HepG2 (cell line): ENCODE results near the gene ZNFX1. TPM values are rescaled to one million over a fixed set of nuclear protein-coding genes. Genes with fewer than 3 reads are reported as not detected.
A peak's percentile ranks its signal among the peaks of the same experiment; 100 is the strongest.

Source experiments
- CBX1 ChIP-seq: IDR thresholded peaks from one replicate; pipeline ENCODE4 v1.6.1; 2016; ENCODE audit warnings: antibody characterized with exemption, low read depth
- EED ChIP-seq: sonication (generic); formaldehyde crosslinking; IDR thresholded peaks from 2 replicates; pipeline ENCODE4 v1.5.0; 2020; ENCODE audit warnings: mild to moderate bottlenecking, missing genetic modification reagents
- GTF2F1 ChIP-seq: fragments of 150-350 bp; IDR thresholded peaks from 2 replicates; pipeline ENCODE4 v1.6.1; 2014; ENCODE audit warnings: low read length
- KIAA2018 ChIP-seq: sonication (generic); formaldehyde crosslinking; IDR thresholded peaks from 2 replicates; pipeline ENCODE4 v1.5.0; 2020; ENCODE audit warnings: mild to moderate bottlenecking, missing genetic modification reagents, borderline replicate concordance
- MTA3 ChIP-seq: sonication (generic); formaldehyde crosslinking; IDR thresholded peaks from 2 replicates; pipeline ENCODE4 v1.4.0; 2020; ENCODE audit warnings: missing genetic modification reagents
- SUZ12 ChIP-seq: fragments of 150-350 bp; IDR thresholded peaks from 2 replicates; pipeline ENCODE4 v1.6.1; 2014; ENCODE audit warnings: low read depth, low read length
- ZBTB2 ChIP-seq: sonication (generic); formaldehyde crosslinking; IDR thresholded peaks from 2 replicates; pipeline ENCODE4 v1.8.0; 2022; ENCODE audit warnings: low read depth, missing genetic modification reagents
- ZBTB21 ChIP-seq: sonication (generic); formaldehyde crosslinking; IDR thresholded peaks from 2 replicates; pipeline ENCODE4 v1.4.0; 2020; ENCODE audit warnings: missing genetic modification reagents
- ZFX ChIP-seq: sonication (generic); formaldehyde crosslinking; IDR thresholded peaks from 2 replicates; pipeline ENCODE4 v1.4.0; 2020; ENCODE audit warnings: mild to moderate bottlenecking, low read depth, missing genetic modification reagents, moderate library complexity
- ZFY ChIP-seq: sonication (generic); formaldehyde crosslinking; IDR thresholded peaks from 2 replicates; pipeline ENCODE4 v1.4.0; 2020; ENCODE audit warnings: missing genetic modification reagents
- ZIK1 ChIP-seq: sonication (generic); formaldehyde crosslinking; IDR thresholded peaks from 2 replicates; pipeline ENCODE4 v1.5.0; 2020; ENCODE audit warnings: mild to moderate bottlenecking, low read depth, missing genetic modification reagents, borderline replicate concordance
- ZKSCAN5 ChIP-seq: sonication (generic); formaldehyde crosslinking; IDR thresholded peaks from 2 replicates; pipeline ENCODE4 v1.5.1; 2020; ENCODE audit warnings: mild to moderate bottlenecking, missing genetic modification reagents
- ZMYM3 ChIP-seq: sonication (generic); formaldehyde crosslinking; IDR thresholded peaks from 2 replicates; pipeline ENCODE4 v1.5.1; 2020; ENCODE audit warnings: mild to moderate bottlenecking, missing genetic modification reagents
- ZNF10 ChIP-seq: sonication (generic); formaldehyde crosslinking; IDR thresholded peaks from 2 replicates; pipeline ENCODE4 v1.4.0; 2020; ENCODE audit warnings: mild to moderate bottlenecking, low read depth, missing genetic modification reagents, borderline replicate concordance
- ZNF12 ChIP-seq: sonication (generic); formaldehyde crosslinking; IDR thresholded peaks from 2 replicates; pipeline ENCODE4 v1.5.0; 2020; ENCODE audit warnings: missing genetic modification reagents
- ZNF143 ChIP-seq: sonication (generic); formaldehyde crosslinking; IDR thresholded peaks from 2 replicates; pipeline ENCODE4 v1.4.0; 2020; ENCODE audit warnings: missing genetic modification reagents
- polyA plus RNA-seq, 8 experiments: library from polyadenylated mRNA; depleted of rRNA in 3 of 8; stranded (reverse) in 7 of 8; unstranded in 1 of 8; fragments of >200 nt; fragmentation: Illumina TruSeq in 4 of 8; extraction: Trizol in 4 of 8; gene quantifications; 2 replicates each; pipeline versions ENCODE4 v1.2.1 to v1.2.3, GENCODE V29; 2011 to 2016; ENCODE audit warnings: low read depth in 4 of 8, missing spikeins in 1 of 8, mixed read lengths in 1 of 8; ENCODE audit not compliant: insufficient read depth in 1 of 8
- total RNA-seq, 5 experiments: library from RNA; depleted of rRNA; stranded (reverse); fragments of >200 nt; fragmentation: Illumina TruSeq; extraction: Trizol; gene quantifications; 2 replicates each; pipeline ENCODE4 v1.2.3, GENCODE V29; 2016; ENCODE audit warnings: low read depth in 1 of 5
- TF ChIP-seq, protein P1 (sequence below): sonication (generic); formaldehyde crosslinking; IDR thresholded peaks from 2 replicates; pipeline ENCODE4 v1.4.0; 2020; ENCODE audit warnings: mild to moderate bottlenecking, missing genetic modification reagents
- TF ChIP-seq, protein P2 (sequence below): conservative IDR thresholded peaks from 2 replicates; pipeline ENCODE4 v1.6.1; 2018; ENCODE audit warnings: missing genetic modification reagents

Gene ZNFX1
- total and polyA plus RNA-seq, 2 of the 13 experiments (the other 11 are each of a cell fraction or from before 2014, with no cell fraction given), result 2.9 to 11.1 TPM

- TF ChIP-seq EED (CRISPR knock-in tag), result peak; percentile 84
- TF ChIP-seq ZKSCAN5 (CRISPR knock-in tag), result no peak
- no peak for TF ChIP-seq SUZ12
- TF ChIP-seq GTF2F1, result no peak
- TF ChIP-seq ZNF10 (CRISPR knock-in tag), result no peak
- TF ChIP-seq, protein P1, sequence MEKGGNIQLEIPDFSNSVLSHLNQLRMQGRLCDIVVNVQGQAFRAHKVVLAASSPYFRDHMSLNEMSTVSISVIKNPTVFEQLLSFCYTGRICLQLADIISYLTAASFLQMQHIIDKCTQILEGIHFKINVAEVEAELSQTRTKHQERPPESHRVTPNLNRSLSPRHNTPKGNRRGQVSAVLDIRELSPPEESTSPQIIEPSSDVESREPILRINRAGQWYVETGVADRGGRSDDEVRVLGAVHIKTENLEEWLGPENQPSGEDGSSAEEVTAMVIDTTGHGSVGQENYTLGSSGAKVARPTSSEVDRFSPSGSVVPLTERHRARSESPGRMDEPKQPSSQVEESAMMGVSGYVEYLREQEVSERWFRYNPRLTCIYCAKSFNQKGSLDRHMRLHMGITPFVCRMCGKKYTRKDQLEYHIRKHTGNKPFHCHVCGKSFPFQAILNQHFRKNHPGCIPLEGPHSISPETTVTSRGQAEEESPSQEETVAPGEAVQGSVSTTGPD, result no peak
- peak; percentile 25 for TF ChIP-seq ZBTB2 (CRISPR knock-in tag)
- TF ChIP-seq ZBTB21, result peak; percentile 89
- TF ChIP-seq KIAA2018 (CRISPR knock-in tag), result no peak
- peak; percentile 79 for TF ChIP-seq ZNF143 (CRISPR knock-in tag)
- peak; percentile 86 for TF ChIP-seq ZFY (CRISPR knock-in tag)
- TF ChIP-seq ZMYM3, result peak; percentile 67
- 0 out of 2 replicates have a peak, but pooled peaks have one; percentile 67 for TF ChIP-seq ZNF12
- TF ChIP-seq ZFX (CRISPR knock-in tag), result peak; percentile 89
- TF ChIP-seq, protein P2, sequence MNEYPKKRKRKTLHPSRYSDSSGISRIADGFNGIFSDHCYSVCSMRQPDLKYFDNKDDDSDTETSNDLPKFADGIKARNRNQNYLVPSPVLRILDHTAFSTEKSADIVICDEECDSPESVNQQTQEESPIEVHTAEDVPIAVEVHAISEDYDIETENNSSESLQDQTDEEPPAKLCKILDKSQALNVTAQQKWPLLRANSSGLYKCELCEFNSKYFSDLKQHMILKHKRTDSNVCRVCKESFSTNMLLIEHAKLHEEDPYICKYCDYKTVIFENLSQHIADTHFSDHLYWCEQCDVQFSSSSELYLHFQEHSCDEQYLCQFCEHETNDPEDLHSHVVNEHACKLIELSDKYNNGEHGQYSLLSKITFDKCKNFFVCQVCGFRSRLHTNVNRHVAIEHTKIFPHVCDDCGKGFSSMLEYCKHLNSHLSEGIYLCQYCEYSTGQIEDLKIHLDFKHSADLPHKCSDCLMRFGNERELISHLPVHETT (CRISPR knock-in tag), result peak; percentile 66; the same call in 1 of the 2 replicates
- TF ChIP-seq CBX1, result peak; percentile 83
- no peak for TF ChIP-seq MTA3 (CRISPR knock-in tag)
- peak; percentile 73 for TF ChIP-seq ZIK1 (CRISPR knock-in tag)
Measured at GRCh38 chr20:49219091-49219923, 58.5 kb downstream of the ZNFX1 start, which contains the start of gene DDX27 (continued).
